Neutrophil (primary cell): Measurements from ENCODE around the gene PDZD7.

ENCODE experiments used
- H3K27ac ChIP-seq: fragments of 200-600 bp; sonication (generic); 2 replicates; pipeline ENCODE4 v1.5.1; 2016; ENCODE audit warnings: mild to moderate bottlenecking, moderate library complexity
- H3K27me3 ChIP-seq: fragments of 200-600 bp; sonication (generic); 2 replicates; pipeline ENCODE4 v1.6.0; 2016; ENCODE audit warnings: mild to moderate bottlenecking
- H3K36me3 ChIP-seq: fragments of 200-600 bp; sonication (generic); 2 replicates; pipeline ENCODE4 v1.5.1; 2017
- H3K4me1 ChIP-seq, 2 experiments: fragments of 200-600 bp in 1 of 2; sonication (generic) in 1 of 2; 1 replicate in 1 of 2; 2 replicates in 1 of 2; pipeline versions ENCODE4 v1.5.1 to v1.6.1; 2013 to 2016; ENCODE audit warnings: low read depth in 1 of 2, low read length in 1 of 2, mild to moderate bottlenecking in 1 of 2, moderate library complexity in 1 of 2; ENCODE audit not compliant: control insufficient read depth in 1 of 2, insufficient read depth in 1 of 2
- H3K4me3 ChIP-seq, 2 experiments: fragments of 200-600 bp in 1 of 2; sonication (generic) in 1 of 2; 1 replicate in 1 of 2; 2 replicates in 1 of 2; pipeline ENCODE4 v1.5.1; 2013 to 2016; ENCODE audit warnings: low read depth in 1 of 2, low read length in 1 of 2, mild to moderate bottlenecking in 1 of 2, moderate library complexity in 1 of 2
- H3K9me3 ChIP-seq: fragments of 200-600 bp; sonication (generic); 2 replicates; pipeline ENCODE4 v1.5.1; 2016
- TF ChIP-seq, protein P1 (sequence below): fragments of 200-600 bp; sonication (generic); IDR thresholded peaks from 2 replicates; pipeline ENCODE4 v1.5.1; 2016; ENCODE audit warnings: antibody characterized with exemption

PDZD7 gene

DNA sequence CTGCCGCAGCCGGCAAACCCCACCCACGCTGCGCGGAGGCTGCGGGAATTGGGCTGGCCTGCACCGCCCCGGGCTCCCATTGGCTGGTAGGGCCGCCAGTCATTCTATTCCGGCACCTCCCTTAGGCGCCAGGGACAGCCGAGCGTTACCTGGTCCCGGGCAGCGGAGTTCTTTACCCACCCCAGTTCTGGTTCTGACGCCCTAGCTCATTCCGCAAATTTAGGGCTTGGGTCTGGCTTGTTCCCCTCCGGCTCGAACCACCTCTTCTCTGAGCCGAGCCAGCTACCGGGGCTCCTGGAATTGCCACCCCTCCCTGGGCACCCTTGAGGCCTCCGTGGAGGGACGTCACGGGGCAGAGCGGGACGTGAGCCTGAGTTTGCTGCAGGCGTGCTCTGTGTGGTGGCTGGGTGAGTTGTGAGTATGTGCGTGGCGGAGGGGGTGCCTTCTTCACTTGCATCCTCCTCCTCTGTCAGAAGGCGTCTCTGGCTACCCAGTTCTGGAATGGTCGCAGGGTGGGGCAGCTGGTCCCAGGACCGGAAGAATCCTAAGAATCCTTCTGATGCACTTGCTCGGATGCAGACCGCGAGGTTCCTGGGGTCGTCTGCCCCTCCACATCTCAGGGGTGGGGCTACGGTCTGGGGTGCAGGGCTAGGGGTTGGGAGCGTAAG, at the start of gene PDZD7, which contains the start of gene SFXN3:
TSS of gene PDZD7 (minus strand) at position 2 of the 668 bp plus-strand sequence. CDS start 910 bp downstream, outside the sequence.
TSS of gene SFXN3 (plus strand) at position 107 of the 668 bp plus-strand sequence. CDS start 3,461 bp downstream, outside the sequence.
- H3K4me1 ChIP-seq, result peaks cover 15 to 19% of the 10 kb centered on the region in 2 experiments
- TF ChIP-seq, protein P1, sequence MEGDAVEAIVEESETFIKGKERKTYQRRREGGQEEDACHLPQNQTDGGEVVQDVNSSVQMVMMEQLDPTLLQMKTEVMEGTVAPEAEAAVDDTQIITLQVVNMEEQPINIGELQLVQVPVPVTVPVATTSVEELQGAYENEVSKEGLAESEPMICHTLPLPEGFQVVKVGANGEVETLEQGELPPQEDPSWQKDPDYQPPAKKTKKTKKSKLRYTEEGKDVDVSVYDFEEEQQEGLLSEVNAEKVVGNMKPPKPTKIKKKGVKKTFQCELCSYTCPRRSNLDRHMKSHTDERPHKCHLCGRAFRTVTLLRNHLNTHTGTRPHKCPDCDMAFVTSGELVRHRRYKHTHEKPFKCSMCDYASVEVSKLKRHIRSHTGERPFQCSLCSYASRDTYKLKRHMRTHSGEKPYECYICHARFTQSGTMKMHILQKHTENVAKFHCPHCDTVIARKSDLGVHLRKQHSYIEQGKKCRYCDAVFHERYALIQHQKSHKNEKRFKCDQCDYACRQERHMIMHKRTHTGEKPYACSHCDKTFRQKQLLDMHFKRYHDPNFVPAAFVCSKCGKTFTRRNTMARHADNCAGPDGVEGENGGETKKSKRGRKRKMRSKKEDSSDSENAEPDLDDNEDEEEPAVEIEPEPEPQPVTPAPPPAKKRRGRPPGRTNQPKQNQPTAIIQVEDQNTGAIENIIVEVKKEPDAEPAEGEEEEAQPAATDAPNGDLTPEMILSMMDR, result peak; percentile 54

DNA sequence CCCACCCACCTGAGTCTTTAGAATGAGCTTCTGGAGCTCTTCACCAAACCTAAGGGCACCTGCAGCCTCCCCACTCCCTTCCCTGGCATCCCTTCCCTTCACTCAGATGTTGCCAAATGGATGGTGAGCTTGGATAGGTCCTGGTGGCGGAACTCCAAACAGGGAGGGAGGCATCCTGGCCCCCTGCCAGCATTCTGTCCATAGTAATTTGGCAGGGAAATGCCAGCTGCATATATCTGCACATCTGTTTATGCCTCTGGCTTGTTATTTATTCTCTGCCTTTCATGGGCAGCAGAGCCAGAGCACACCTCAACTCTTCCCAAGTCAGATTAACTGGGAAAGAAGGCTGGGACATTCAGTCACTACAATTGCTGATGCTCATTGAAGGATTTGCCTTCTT, 48.9 kb upstream of the PDZD7 start:
- Histone ChIP-seq H3K27me3 (peaks cover 99% of the 10 kb centered on the region), H3K9me3 (no peaks in the 10 kb centered on the region), H3K4me3 (no peak overlapping the region), H3K27ac (no peak overlapping the region), H3K36me3 (no peaks in the 10 kb centered on the region), H3K4me1 (no peaks in the 10 kb centered on the region)
- TF ChIP-seq, protein P1, result no peak

More for the DNA sequence above, at the start of gene PDZD7, which contains the start of gene SFXN3:
- H3K27ac ChIP-seq, result peak within 1 kb of the TSS; percentile 76
- H3K36me3 ChIP-seq, result no peaks in the 10 kb centered on the region
- peak within 1 kb of the TSS; percentile 72 to 90 for H3K4me3 ChIP-seq
- no peaks in the 10 kb centered on the region for H3K9me3 ChIP-seq
- peaks cover 87% of the 10 kb centered on the region for H3K27me3 ChIP-seq

DNA sequence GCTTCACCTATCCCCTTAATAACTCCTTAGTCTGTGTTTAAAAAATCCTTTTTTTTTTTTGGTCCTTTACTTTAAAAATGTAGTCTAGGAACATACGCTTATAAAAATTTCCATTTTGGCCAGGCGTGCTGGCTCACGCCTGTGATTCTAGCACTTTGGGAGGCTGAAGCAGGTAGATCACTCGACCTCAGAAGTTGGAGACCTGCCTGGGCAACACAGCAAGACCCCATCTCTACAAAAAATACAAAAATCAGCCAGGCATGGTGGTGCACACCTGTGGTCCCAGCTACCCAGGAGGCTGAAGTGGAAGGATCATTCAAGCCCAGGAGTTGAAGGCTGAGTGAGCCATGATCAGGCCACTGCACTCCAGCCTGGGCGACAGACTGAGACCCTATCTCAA, 45.7 kb upstream of the PDZD7 start:
- Histone ChIP-seq H3K9me3 (no peaks in the 10 kb centered on the region), H3K27ac (no peak overlapping the region), H3K4me1 (peaks cover 4 to 5% of the 10 kb centered on the region in 2 experiments), H3K4me3 (no peak overlapping the region), H3K36me3 (no peaks in the 10 kb centered on the region), H3K27me3 (peaks cover 94% of the 10 kb centered on the region)
- TF ChIP-seq, protein P1, result no peak

DNA sequence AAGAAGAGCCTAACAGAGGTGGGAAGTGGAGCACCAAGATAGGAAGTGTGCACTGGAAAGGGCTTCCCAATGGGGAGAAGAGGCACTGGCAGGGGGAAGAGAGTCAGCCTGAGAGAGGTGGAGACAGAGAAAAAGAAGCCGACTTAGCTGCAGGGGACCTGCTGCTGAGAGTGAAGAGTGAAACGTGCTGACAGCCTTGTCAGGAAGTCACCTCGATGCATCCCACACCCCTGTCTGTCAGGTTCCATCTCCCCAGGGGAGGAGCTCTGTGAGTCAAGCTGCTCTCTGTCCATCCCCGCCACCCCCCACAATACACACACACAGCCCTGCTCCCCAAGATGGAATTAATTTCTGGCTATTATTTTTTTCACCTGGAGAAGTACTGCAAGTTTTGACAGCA, 44.8 kb upstream of the PDZD7 start:
- Histone ChIP-seq H3K4me3 (no peak overlapping the region), H3K36me3 (no peaks in the 10 kb centered on the region), H3K27ac (no peak overlapping the region), H3K4me1 (peaks cover 13 to 14% of the 10 kb centered on the region in 2 experiments), H3K9me3 (no peaks in the 10 kb centered on the region), H3K27me3 (peaks cover 86% of the 10 kb centered on the region)
- TF ChIP-seq, protein P1, result no peak

DNA sequence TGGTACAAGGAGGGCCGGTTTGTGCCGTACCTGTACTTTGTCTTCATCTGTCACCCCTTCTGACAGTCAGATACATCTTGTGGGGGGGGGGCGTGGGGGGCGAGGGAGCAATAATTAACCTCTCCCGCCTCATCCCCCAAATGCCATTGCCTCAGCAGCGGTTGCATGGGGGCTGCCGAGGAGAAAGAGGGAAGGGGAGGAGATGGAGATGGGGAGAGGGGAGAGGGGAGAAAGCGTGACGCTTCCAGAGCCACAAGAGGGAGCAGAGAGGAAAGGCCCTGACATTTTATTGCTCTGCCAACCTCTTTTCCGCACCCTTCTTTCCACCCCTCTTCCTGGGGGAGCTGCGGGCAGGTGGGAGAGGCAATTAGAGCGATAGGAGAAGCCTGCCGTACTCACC, 42.7 kb upstream of the PDZD7 start:
- Histone ChIP-seq H3K27ac (no peak overlapping the region), H3K4me1 (peaks cover 16 to 18% of the 10 kb centered on the region in 2 experiments), H3K4me3 (no peak overlapping the region), H3K9me3 (no peaks in the 10 kb centered on the region), H3K27me3 (peaks cover 64% of the 10 kb centered on the region), H3K36me3 (no peaks in the 10 kb centered on the region)
- TF ChIP-seq, protein P1, result no peak
